T-helper 1 cell treated with Interleukin-12 subunit alpha and Interleukin-12 subunit beta and Interleukin-4 antibody, amounts not matched to agents 30 ng/mL and 1 ng/mL, for 36 hours (primary cell): Measurements from ENCODE around the gene SLC16A5. TPM values are rescaled to one million over a fixed set of nuclear protein-coding genes. Genes with fewer than 3 reads are reported as not detected.

Source experiments
- intact Hi-C: fragments of 100-400 bp; cut with micrococcal nuclease; formaldehyde crosslinking; loops from one replicate; pipeline ENCODE4 v1.15.1; 2024
- total RNA-seq: library from RNA; stranded (reverse); gene quantifications from 2 replicates; pipeline ENCODE4 v1.2.3, GENCODE V29; 2022

Gene SLC16A5
- total RNA-seq, 1 donor from 2014 or later = 7.6 TPM

GRCh38 chr17:75152922-75153779, 65.4 kb downstream of the SLC16A5 start:
- intact Hi-C loops = no loop called here

- intact Hi-C loops = loop anchor here (1.0 to 2.0 kb wide), 9 partner anchors 13 to 108 kb away; partner anchors contain the start of genes ARMC7, GGA3, KCTD2 and MRPS7
Observed at GRCh38 chr17:75153780-75154194, 66.0 kb downstream of the SLC16A5 start.

DNA sequence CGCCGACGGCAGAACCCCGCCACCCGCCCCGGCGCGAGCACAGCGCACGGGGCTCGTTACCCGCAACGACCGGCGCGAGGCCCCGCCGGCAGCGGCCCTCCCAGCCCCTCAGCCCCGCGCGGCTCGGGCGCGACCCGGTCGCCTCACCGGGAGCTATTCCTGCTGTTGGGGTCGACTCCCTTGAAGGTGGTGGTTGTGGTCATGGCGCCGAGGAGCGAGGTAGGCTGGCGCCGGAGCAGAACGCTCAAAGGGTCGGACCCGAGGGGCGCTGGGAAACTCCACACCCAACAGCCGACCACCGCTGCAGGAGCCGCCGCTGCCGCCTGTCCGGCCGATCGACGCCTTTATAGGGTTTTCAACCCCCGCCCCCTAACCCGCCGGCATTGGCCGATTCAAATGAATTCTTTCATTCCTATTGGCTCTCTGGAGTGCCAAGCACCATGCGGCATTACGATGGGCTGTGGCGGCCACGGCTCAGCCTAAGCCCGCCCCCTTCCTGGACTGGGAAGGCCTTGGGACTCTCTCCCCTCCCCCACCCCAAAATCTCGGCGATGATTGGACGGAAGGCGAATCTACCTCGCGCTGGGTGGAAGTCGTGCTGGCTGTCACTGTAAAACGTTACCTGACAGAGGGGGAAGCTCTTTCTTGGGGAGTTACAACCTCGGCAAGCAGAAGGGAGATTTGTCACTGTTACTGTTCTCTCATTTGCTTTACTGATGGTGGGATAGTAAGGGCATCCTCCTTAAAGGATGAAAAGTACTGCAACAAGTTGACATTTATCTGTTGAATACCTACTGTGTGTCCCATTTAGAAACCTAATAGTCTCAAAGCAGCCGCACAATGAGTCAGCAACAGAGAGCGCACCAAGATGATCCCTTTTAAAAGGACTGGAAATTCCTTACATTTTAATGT, 66.7 kb downstream of the SLC16A5 start, which contains the start of gene JPT1:
JPT1 (minus strand) TSS at position 318 of the 912 bp plus-strand sequence; CDS start at position 203, 115 bp downstream.
- intact Hi-C loops = loop anchor here (1.0 to 2.0 kb wide), 9 partner anchors 14 to 107 kb away; partner anchors contain the start of genes ARMC7, GGA3, KCTD2 and MRPS7

- intact Hi-C loops = loop anchor here (2.0 kb wide), 2 partner anchors 14 to 24 kb away; partner anchors contain the start of gene NT5C
Observed at GRCh38 chr17:75155191-75155601, 67.4 kb downstream of the SLC16A5 start.

Other genes starting within 250 kb of the SLC16A5 start
- gene GRIN2C, start 228.1 kb upstream of the SLC16A5 start, total RNA-seq = 0.22 and 0.49 TPM in 2 replicates
- gene FDXR, start 215.0 kb upstream of the SLC16A5 start, total RNA-seq = 37.3 and 40.6 TPM in 2 replicates
- not detected in 2 replicates for gene FADS6, start 194.3 kb upstream of the SLC16A5 start, total RNA-seq
- gene USH1G, start 164.7 kb upstream of the SLC16A5 start, total RNA-seq = not detected in 2 replicates
- not detected in 2 replicates for gene OTOP2, start 163.7 kb upstream of the SLC16A5 start, total RNA-seq
- gene OTOP3, start 152.1 kb upstream of the SLC16A5 start, total RNA-seq = not detected in 2 replicates
- 0.61 and 1.2 TPM in 2 replicates for gene HID1, start 115.2 kb upstream of the SLC16A5 start, total RNA-seq
- 0.20 and 0.24 TPM in 2 replicates for gene CDR2L, start 100.3 kb upstream of the SLC16A5 start, total RNA-seq
- gene MRPL58, start 75.3 kb upstream of the SLC16A5 start, total RNA-seq = 43.1 and 43.3 TPM in 2 replicates
- gene ATP5PD, start 41.0 kb upstream of the SLC16A5 start, total RNA-seq = 186 and 190 TPM in 2 replicates
- 19.3 and 20.3 TPM in 2 replicates for gene KCTD2, start 40.7 kb upstream of the SLC16A5 start, total RNA-seq
- 15.7 and 16.5 TPM in 2 replicates for gene ARMC7, start 22.0 kb downstream of the SLC16A5 start, total RNA-seq
- 52.1 and 53.9 TPM in 2 replicates for gene NT5C, start 43.8 kb downstream of the SLC16A5 start, total RNA-seq
- gene JPT1, start 66.6 kb downstream of the SLC16A5 start, total RNA-seq = 236 and 281 TPM in 2 replicates
- 493 and 503 TPM in 2 replicates for gene SUMO2, start 95.0 kb downstream of the SLC16A5 start, total RNA-seq
- 97.3 and 99.6 TPM in 2 replicates for gene NUP85, start 117.7 kb downstream of the SLC16A5 start, total RNA-seq
- gene GGA3, start 173.7 kb downstream of the SLC16A5 start, total RNA-seq = 80.3 and 88.6 TPM in 2 replicates
- 66.3 and 73.3 TPM in 2 replicates for gene MRPS7, start 173.9 kb downstream of the SLC16A5 start, total RNA-seq
- gene MIF4GD, start 183.3 kb downstream of the SLC16A5 start, total RNA-seq = 36.3 and 39.2 TPM in 2 replicates
- 48.4 and 52.7 TPM in 2 replicates for gene SLC25A19, start 201.5 kb downstream of the SLC16A5 start, total RNA-seq